ENCODE results near the gene ZFHX3. TPM values are rescaled to one million over a fixed set of nuclear protein-coding genes. Genes with fewer than 3 reads are reported as not detected.
"Not testable (repeated sequence)": the region's sequence is repeated elsewhere in the genome, so short reads cannot be mapped to it uniquely, and the experiment has no call there.

Gene ZFHX3
- total RNA-seq, 1 donor from 2014 or later: 68.1 TPM

- no peak for DNase-seq (ENCODE audit: low spot score in 2 of 2, unreplicated experiment in 2 of 2)
- peaks cover 10% of the 10 kb centered on the region for H3K36me3 Mint-ChIP-seq
- peaks cover 4% of the 10 kb centered on the region for H3K9me3 Mint-ChIP-seq
- H3K4me1 Mint-ChIP-seq: peaks cover 69% of the 10 kb centered on the region
- H3K27ac Mint-ChIP-seq: peak overlapping the region; percentile 74
- no peaks in the 10 kb centered on the region for H3K27me3 Mint-ChIP-seq (ENCODE audit: low read depth)
- TF ChIP-seq CTCF (IDR thresholded peaks at IDR 0.05; ENCODE audit: unreplicated experiment): no peak
- H3K4me3 Mint-ChIP-seq: no peak overlapping the region
Measured at GRCh38 chr16:72997141-72997542, 50.8 kb downstream of the ZFHX3 start.

GRCh38 chr16:72996291-72997062, 51.5 kb downstream of the ZFHX3 start:
- peak overlapping the region; percentile 74 for H3K27ac Mint-ChIP-seq
- no peaks in the 10 kb centered on the region for H3K27me3 Mint-ChIP-seq (ENCODE audit: low read depth)
- peaks cover 72% of the 10 kb centered on the region for H3K4me1 Mint-ChIP-seq
- peaks cover 4% of the 10 kb centered on the region for H3K9me3 Mint-ChIP-seq
- no peak overlapping the region for H3K4me3 Mint-ChIP-seq
- no peak for DNase-seq (ENCODE audit: low spot score in 2 of 2, unreplicated experiment in 2 of 2)
- peaks cover 10% of the 10 kb centered on the region for H3K36me3 Mint-ChIP-seq
- no peak for TF ChIP-seq CTCF (IDR thresholded peaks at IDR 0.05; ENCODE audit: unreplicated experiment)

GRCh38 chr16:72995882-72996270, 52.1 kb downstream of the ZFHX3 start:
- DNase-seq (ENCODE audit: low spot score in 2 of 2, unreplicated experiment in 2 of 2); H3K36me3 Mint-ChIP-seq; H3K27me3 Mint-ChIP-seq (ENCODE audit: low read depth); H3K9me3 Mint-ChIP-seq; H3K4me3 Mint-ChIP-seq: not testable (repeated sequence)
- Mint-ChIP-seq H3K27ac (peak overlapping the region; percentile 44), H3K4me1 (peaks cover 72% of the 10 kb centered on the region)

GRCh38 chr16:72995151-72995881, 52.6 kb downstream of the ZFHX3 start:
- H3K27ac Mint-ChIP-seq: peak overlapping the region; percentile 74
- no peaks in the 10 kb centered on the region for H3K27me3 Mint-ChIP-seq (ENCODE audit: low read depth)
- H3K36me3 Mint-ChIP-seq: peaks cover under 1% of the 10 kb centered on the region
- no peak overlapping the region for H3K4me3 Mint-ChIP-seq
- TF ChIP-seq CTCF (IDR thresholded peaks at IDR 0.05; ENCODE audit: unreplicated experiment): peak; percentile 80
- H3K4me1 Mint-ChIP-seq: peaks cover 69% of the 10 kb centered on the region
- no peak for DNase-seq (ENCODE audit: low spot score in 2 of 2, unreplicated experiment in 2 of 2)
- H3K9me3 Mint-ChIP-seq: no peaks in the 10 kb centered on the region

GRCh38 chr16:72992142-72992601, 55.8 kb downstream of the ZFHX3 start:
- H3K4me1 Mint-ChIP-seq: peaks cover 73% of the 10 kb centered on the region
- no peaks in the 10 kb centered on the region for H3K27me3 Mint-ChIP-seq (ENCODE audit: low read depth)
- H3K9me3 Mint-ChIP-seq: no peaks in the 10 kb centered on the region
- DNase-seq (ENCODE audit: low spot score in 2 of 2, unreplicated experiment in 2 of 2): no peak
- H3K36me3 Mint-ChIP-seq: no peaks in the 10 kb centered on the region
- peak overlapping the region; percentile 76 for H3K27ac Mint-ChIP-seq
- no peak overlapping the region for H3K4me3 Mint-ChIP-seq
- no peak for TF ChIP-seq CTCF (IDR thresholded peaks at IDR 0.05; ENCODE audit: unreplicated experiment)

GRCh38 chr16:72991644-72992043, 56.3 kb downstream of the ZFHX3 start:
- peak overlapping the region; percentile 76 for H3K27ac Mint-ChIP-seq
- DNase-seq (ENCODE audit: low spot score in 2 of 2, unreplicated experiment in 2 of 2): no peak
- H3K9me3 Mint-ChIP-seq: no peaks in the 10 kb centered on the region
- H3K27me3 Mint-ChIP-seq (ENCODE audit: low read depth): no peaks in the 10 kb centered on the region
- TF ChIP-seq CTCF (IDR thresholded peaks at IDR 0.05; ENCODE audit: unreplicated experiment): no peak
- peaks cover 68% of the 10 kb centered on the region for H3K4me1 Mint-ChIP-seq
- no peak overlapping the region for H3K4me3 Mint-ChIP-seq
- H3K36me3 Mint-ChIP-seq: no peaks in the 10 kb centered on the region

Measured in mesothelial cell of epicardium (in vitro differentiated cells).